GM12872 (cell line): Measurements from ENCODE around the gene SNED1.

Experiments used
- TF ChIP-seq, protein P1 (sequence below): IDR thresholded peaks from 3 replicates; pipeline ENCODE4 v1.5.1; 2011; ENCODE audit warnings: low read depth, mild to moderate bottlenecking, low read length, moderate library complexity; ENCODE audit not compliant: insufficient read depth

Gene SNED1

GRCh38 chr2:240959214-240959940 lies 39.0 kb upstream of the SNED1 start:
- TF ChIP-seq, protein P1, sequence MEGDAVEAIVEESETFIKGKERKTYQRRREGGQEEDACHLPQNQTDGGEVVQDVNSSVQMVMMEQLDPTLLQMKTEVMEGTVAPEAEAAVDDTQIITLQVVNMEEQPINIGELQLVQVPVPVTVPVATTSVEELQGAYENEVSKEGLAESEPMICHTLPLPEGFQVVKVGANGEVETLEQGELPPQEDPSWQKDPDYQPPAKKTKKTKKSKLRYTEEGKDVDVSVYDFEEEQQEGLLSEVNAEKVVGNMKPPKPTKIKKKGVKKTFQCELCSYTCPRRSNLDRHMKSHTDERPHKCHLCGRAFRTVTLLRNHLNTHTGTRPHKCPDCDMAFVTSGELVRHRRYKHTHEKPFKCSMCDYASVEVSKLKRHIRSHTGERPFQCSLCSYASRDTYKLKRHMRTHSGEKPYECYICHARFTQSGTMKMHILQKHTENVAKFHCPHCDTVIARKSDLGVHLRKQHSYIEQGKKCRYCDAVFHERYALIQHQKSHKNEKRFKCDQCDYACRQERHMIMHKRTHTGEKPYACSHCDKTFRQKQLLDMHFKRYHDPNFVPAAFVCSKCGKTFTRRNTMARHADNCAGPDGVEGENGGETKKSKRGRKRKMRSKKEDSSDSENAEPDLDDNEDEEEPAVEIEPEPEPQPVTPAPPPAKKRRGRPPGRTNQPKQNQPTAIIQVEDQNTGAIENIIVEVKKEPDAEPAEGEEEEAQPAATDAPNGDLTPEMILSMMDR: no peak

GRCh38 chr2:240959941-240960308 lies 38.5 kb upstream of the SNED1 start:
- TF ChIP-seq, protein P1: no peak

GRCh38 chr2:240960309-240960970 lies 38.0 kb upstream of the SNED1 start:
- TF ChIP-seq, protein P1: no peak

- TF ChIP-seq, protein P1: no peak
Measured at GRCh38 chr2:240960971-240961876, 37.2 kb upstream of the SNED1 start.

DNA sequence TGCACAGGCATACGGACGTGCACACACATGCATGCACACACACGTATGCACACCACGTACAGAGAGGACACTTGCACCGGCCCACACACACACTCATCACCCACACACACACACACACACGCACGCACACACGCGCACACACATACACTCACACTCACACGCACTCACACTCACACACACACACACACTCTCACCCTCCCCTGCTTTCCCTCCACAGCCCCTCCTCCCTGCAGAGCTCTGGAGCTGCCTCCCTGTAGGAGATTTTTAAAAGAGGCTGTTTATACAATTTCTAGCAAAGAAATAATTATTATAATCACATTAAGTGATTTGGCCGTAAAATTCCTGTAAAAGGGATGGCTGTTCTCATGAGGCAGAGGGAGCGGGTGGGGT lies 36.5 kb upstream of the SNED1 start:
- TF ChIP-seq, protein P1: no peak

- TF ChIP-seq, protein P1: no peak
Measured at GRCh38 chr2:240962300-240963064, 35.9 kb upstream of the SNED1 start.
